H1 (cell line): ENCODE data around the gene NOD2. TPM values are rescaled to one million over a fixed set of nuclear protein-coding genes. Genes with fewer than 3 reads are reported as not detected.

Experiments used
- CTCF ChIA-PET: fragments of 300-600 bp; sonication (Branson Sonifier 250); formaldehyde crosslinking; loops from one replicate; lab custom pipeline; 2021; ENCODE audit not compliant: partially characterized antibody; lab: Charles Lee
- POLR2A ChIA-PET: fragments of 300-600 bp; sonication (Branson Sonifier 250); formaldehyde crosslinking; loops from one replicate; lab custom pipeline; 2021; ENCODE audit warnings: inconsistent platforms; ENCODE audit not compliant: partially characterized antibody; lab: Charles Lee
- DNase-seq, 2 experiments: peaks; one replicate each; pipeline versions ENCODE4 v3.0.0 to v3.0.0-alpha.2; 2010 to 2022; ENCODE audit warnings: low spot score in 2 of 2, low read depth in 1 of 2, mixed read lengths in 1 of 2
- FAIRE-seq: peaks from 2 replicates; lab custom pipeline; 2011; peaks lifted over from hg19 to GRCh38; lab: Jason Lieb, UNC
- H2AFZ ChIP-seq: 2 replicates; pipeline ENCODE4 v1.8.1; 2012; ENCODE audit warnings: low read length, inconsistent platforms
- H2AK5ac ChIP-seq: 2 replicates; pipeline ENCODE4 v1.6.1; 2013; ENCODE audit warnings: low read depth, low read length
- H2BK120ac ChIP-seq: replicated peaks from 2 replicates; pipeline ENCODE3; 2013; ENCODE audit warnings: low read depth, low read length, inconsistent platforms
- H2BK12ac ChIP-seq: 2 replicates; pipeline ENCODE4 v1.6.1; 2013; ENCODE audit warnings: low read depth, low read length
- H2BK15ac ChIP-seq: 2 replicates; pipeline ENCODE4 v1.6.1; 2013; ENCODE audit warnings: low read length
- H2BK20ac ChIP-seq: 2 replicates; pipeline ENCODE4 v1.6.1; 2013; ENCODE audit warnings: low read length
- H2BK5ac ChIP-seq: 2 replicates; pipeline ENCODE4 v1.6.1; 2013; ENCODE audit warnings: low read depth, low read length
- H3K14ac ChIP-seq: 2 replicates; pipeline ENCODE4 v1.6.1; 2013; ENCODE audit warnings: inconsistent platforms; ENCODE audit not compliant: insufficient read length
- H3K18ac ChIP-seq: 2 replicates; pipeline ENCODE4 v1.6.1; 2013; ENCODE audit warnings: low read length; ENCODE audit errors: extremely low read depth
- H3K23ac ChIP-seq: 2 replicates; pipeline ENCODE4 v1.6.1; 2013; ENCODE audit warnings: inconsistent platforms; ENCODE audit not compliant: insufficient read length
- H3K23me2 ChIP-seq: 2 replicates; pipeline ENCODE4 v1.6.1; 2013; ENCODE audit warnings: low read depth, low read length
- H3K27ac ChIP-seq: 2 replicates; pipeline ENCODE4 v1.6.1; 2011; ENCODE audit warnings: low read depth, low read length, inconsistent platforms
- H3K27me3 ChIP-seq, 4 experiments: replicated peaks in 1 of 4; 1 replicate in 1 of 4; 2 replicates in 3 of 4; pipeline versions ENCODE4 v1.6.1 to v1.8.1; 2011 to 2013; ENCODE audit warnings: low read length in 3 of 4, mild to moderate bottlenecking in 3 of 4, inconsistent platforms in 2 of 4, mixed read lengths in 2 of 4, moderate library complexity in 1 of 4; ENCODE audit not compliant: control insufficient read depth in 3 of 4, insufficient read depth in 3 of 4; ENCODE audit errors: extremely low read depth in 1 of 4
- H3K36me3 ChIP-seq, 4 experiments: 2 replicates each; pipeline versions ENCODE4 v1.6.1 to v1.8.1; 2011 to 2013; ENCODE audit warnings: mild to moderate bottlenecking in 4 of 4, low read length in 3 of 4, moderate library complexity in 2 of 4, control low read depth in 1 of 4, inconsistent platforms in 1 of 4; ENCODE audit not compliant: insufficient read depth in 4 of 4, control insufficient read depth in 2 of 4
- H3K4ac ChIP-seq: replicated peaks from 2 replicates; pipeline ENCODE3; 2013; ENCODE audit warnings: low read length, low read depth, mixed read lengths, inconsistent platforms; ENCODE audit not compliant: insufficient read length
- H3K4me1 ChIP-seq, 4 experiments: replicated peaks in 1 of 4; 1 replicate in 1 of 4; 2 replicates in 3 of 4; pipeline versions ENCODE4 v1.6.1 to v1.8.1; 2011 to 2013; ENCODE audit warnings: low read length in 3 of 4, inconsistent platforms in 2 of 4, mixed read lengths in 1 of 4; ENCODE audit not compliant: insufficient read depth in 4 of 4, control insufficient read depth in 3 of 4
- H3K4me2 ChIP-seq, 2 experiments: 2 replicates each; pipeline versions ENCODE4 v1.6.1 to v1.8.1; 2011 to 2013; ENCODE audit warnings: low read depth in 2 of 2, low read length in 2 of 2, control low read depth in 1 of 2, inconsistent platforms in 1 of 2, mild to moderate bottlenecking in 1 of 2; ENCODE audit not compliant: insufficient read depth in 1 of 2
- H3K4me3 ChIP-seq, 4 experiments: fragments of 200-600, 300-600 bp in 1 of 4; sonication (generic), shearing (Covaris generic), sonication (Bioruptor Twin) in 1 of 4; 2 replicates each; pipeline versions ENCODE4 v1.5.1 to v1.8.1; 2011 to 2016; ENCODE audit warnings: low read length in 4 of 4, low read depth in 3 of 4, control low read depth in 2 of 4, inconsistent platforms in 2 of 4, mild to moderate bottlenecking in 2 of 4, mixed read lengths in 1 of 4, moderate library complexity in 1 of 4; ENCODE audit not compliant: insufficient read depth in 2 of 4; ENCODE audit errors: extremely low read depth in 1 of 4
- H3K56ac ChIP-seq: replicated peaks from 2 replicates; pipeline ENCODE3; 2013; ENCODE audit warnings: low read depth, mild to moderate bottlenecking, mixed read lengths, low read length, inconsistent platforms; ENCODE audit not compliant: insufficient read length
- H3K79me1 ChIP-seq: 2 replicates; pipeline ENCODE4 v1.6.1; 2013; ENCODE audit warnings: low read depth, low read length, control low read depth
- H3K79me2 ChIP-seq, 2 experiments: 2 replicates each; pipeline versions ENCODE4 v1.6.1 to v1.8.1; 2012 to 2013; ENCODE audit warnings: low read length in 2 of 2, mild to moderate bottlenecking in 2 of 2, inconsistent platforms in 1 of 2; ENCODE audit not compliant: insufficient read depth in 2 of 2, control insufficient read depth in 1 of 2
- H3K9ac ChIP-seq, 4 experiments: replicated peaks in 1 of 4; 1 replicate in 1 of 4; 2 replicates in 3 of 4; pipeline versions ENCODE4 v1.6.1 to v1.8.1; 2011 to 2013; ENCODE audit warnings: low read depth in 3 of 4, low read length in 3 of 4, control low read depth in 2 of 4, mild to moderate bottlenecking in 2 of 4, moderate library complexity in 2 of 4, inconsistent platforms in 1 of 4; ENCODE audit errors: extremely low read depth in 1 of 4
- H3K9me3 ChIP-seq, 2 experiments: 2 replicates each; pipeline versions ENCODE4 v1.6.1 to v1.8.1; 2012 to 2013; ENCODE audit warnings: mild to moderate bottlenecking in 2 of 2, moderate library complexity in 2 of 2, control low read depth in 1 of 2, inconsistent platforms in 1 of 2, low read depth in 1 of 2, low read length in 1 of 2, mixed read lengths in 1 of 2; ENCODE audit not compliant: insufficient read depth in 2 of 2
- H4K20me1 ChIP-seq, 2 experiments: replicated peaks in 1 of 2; 2 replicates each; pipeline versions ENCODE3 to v1.8.1; 2011 to 2013; ENCODE audit warnings: inconsistent platforms in 2 of 2, low read length in 2 of 2, mild to moderate bottlenecking in 1 of 2; ENCODE audit not compliant: insufficient read depth in 2 of 2, control insufficient read depth in 1 of 2
- H4K5ac ChIP-seq: 2 replicates; pipeline ENCODE4 v1.6.1; 2013; ENCODE audit warnings: low read length, low read depth, mixed read lengths, inconsistent platforms; ENCODE audit not compliant: insufficient read length
- H4K8ac ChIP-seq: 2 replicates; pipeline ENCODE4 v1.8.0; 2013; ENCODE audit warnings: mild to moderate bottlenecking, moderate library complexity, low read length, inconsistent platforms; ENCODE audit not compliant: insufficient read depth; ENCODE audit errors: extremely low read depth
- H4K91ac ChIP-seq: replicated peaks from 2 replicates; pipeline ENCODE3; 2013; ENCODE audit warnings: low read length, mixed read lengths, inconsistent platforms; ENCODE audit not compliant: insufficient read length
- WGBS, 2 experiments: shearing (Covaris generic) in 1 of 2; methylation state at CpG; one replicate each; pipeline versions ENCODE4 v1.1.6 to v1.1.7; 2013 to 2015; ENCODE audit warnings: low lambda C conversion rate in 2 of 2, mixed read lengths in 2 of 2, inconsistent platforms in 1 of 2, low coverage in 1 of 2, missing lambda C conversion rate in 1 of 2; ENCODE audit not compliant: insufficient replicate concordance in 2 of 2, insufficient coverage in 1 of 2, insufficient read length in 1 of 2; ENCODE audit errors: extremely low coverage in 1 of 2, missing lambda C conversion rate in 1 of 2; 5-methylcytosine and 5-hydroxymethylcytosine counted together
- polyA plus RNA-seq, 7 experiments: library from polyadenylated mRNA; depleted of rRNA in 3 of 7; stranded (reverse) in 5 of 7; unstranded in 2 of 7; fragments of >200 nt in 5 of 7; fragments of 200-250 nt in 2 of 7; gene quantifications; 1 replicate in 5 of 7; 2 replicates in 1 of 7; 4 replicates in 1 of 7; pipeline versions ENCODE4 v1.2.1 to v1.2.3, GENCODE V29; 2011 to 2013; ENCODE audit warnings: missing spikeins in 2 of 7, mixed read lengths in 2 of 7
- total RNA-seq: library from RNA; stranded (reverse); fragmentation: NEBNext Ultra II Directional; extraction: Animal tissue kit (Norgen Biotek cat#: 25700); gene quantifications from 2 replicates; pipeline ENCODE4 v1.2.1, GENCODE V29; 2021

The NOD2 gene
- total and polyA plus RNA-seq, 2 of the 8 experiments (the other 6 are each of a cell fraction or from before 2014, with no cell fraction given): 0.37 to 0.42 TPM

DNA sequence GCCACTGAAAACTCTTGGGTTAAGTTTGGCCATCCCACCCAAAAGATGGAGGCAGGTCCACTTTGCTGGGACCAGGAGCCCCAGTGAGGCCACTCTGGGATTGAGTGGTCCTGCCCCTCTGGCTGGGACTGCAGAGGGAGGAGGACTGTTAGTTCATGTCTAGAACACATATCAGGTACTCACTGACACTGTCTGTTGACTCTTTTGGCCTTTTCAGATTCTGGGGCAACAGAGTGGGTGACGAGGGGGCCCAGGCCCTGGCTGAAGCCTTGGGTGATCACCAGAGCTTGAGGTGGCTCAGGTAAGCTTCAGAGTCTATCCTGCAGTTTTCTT, 29.0 kb downstream of the NOD2 start:
- no peaks in the 10 kb centered on the region for H3K36me3 ChIP-seq
- FAIRE-seq (no peak), DNase-seq (no peak)
- no peak overlapping the region for H3K4me2 ChIP-seq
- no peaks in the 10 kb centered on the region for H3K9me3 ChIP-seq
- H4K20me1 ChIP-seq: no peaks in the 10 kb centered on the region
- H3K27ac ChIP-seq: no peak overlapping the region
- H3K27me3 ChIP-seq: no peaks in the 10 kb centered on the region
- H2AFZ ChIP-seq: no peak overlapping the region
- no peak overlapping the region for H3K23ac ChIP-seq
- no peak overlapping the region for H2BK12ac ChIP-seq
- H4K91ac ChIP-seq: no peak overlapping the region
- H3K79me1 ChIP-seq: no peaks in the 10 kb centered on the region
- no peak overlapping the region for H3K9ac ChIP-seq
- H2BK120ac ChIP-seq: no peak overlapping the region
- H3K14ac ChIP-seq: no peak overlapping the region
- H4K8ac ChIP-seq: no peak overlapping the region
- POLR2A ChIA-PET: no interaction called here
- no peak overlapping the region for H2BK20ac ChIP-seq
- CTCF ChIA-PET: interaction anchor here (1.1 to 2.7 kb wide), 3 partner anchors 13 to 84 kb away, joined by 5 to 15 read pairs (median 8); no protein-coding TSS in a partner anchor
- H3K18ac ChIP-seq: no peak overlapping the region
- no peak overlapping the region for H2BK15ac ChIP-seq
- no peaks in the 10 kb centered on the region for H3K23me2 ChIP-seq
- H2BK5ac ChIP-seq: no peak overlapping the region
- no peak overlapping the region for H3K56ac ChIP-seq
- no peak overlapping the region for H4K5ac ChIP-seq
- H2AK5ac ChIP-seq: no peak overlapping the region
- WGBS, 2 experiments: 100% methylated on average over 1 of the region's 1 CpG; no CpG with 5 or more reads in 1 of the 2 experiments
- H3K4ac ChIP-seq: no peak overlapping the region
- H3K4me1 ChIP-seq: peaks cover 0 to 9% (median 3%) of the 10 kb centered on the region in 4 experiments; a peak in 5 of 7 replicates
- H3K4me3 ChIP-seq: no peak overlapping the region
- H3K79me2 ChIP-seq: no peaks in the 10 kb centered on the region
